Right kidney (tissue), 1 donor: ENCODE data around the gene RNF14.

Experiments
- DNase-seq: peaks from one replicate; pipeline ENCODE4 v3.0.0-alpha.2; 2016

Gene RNF14

DNA sequence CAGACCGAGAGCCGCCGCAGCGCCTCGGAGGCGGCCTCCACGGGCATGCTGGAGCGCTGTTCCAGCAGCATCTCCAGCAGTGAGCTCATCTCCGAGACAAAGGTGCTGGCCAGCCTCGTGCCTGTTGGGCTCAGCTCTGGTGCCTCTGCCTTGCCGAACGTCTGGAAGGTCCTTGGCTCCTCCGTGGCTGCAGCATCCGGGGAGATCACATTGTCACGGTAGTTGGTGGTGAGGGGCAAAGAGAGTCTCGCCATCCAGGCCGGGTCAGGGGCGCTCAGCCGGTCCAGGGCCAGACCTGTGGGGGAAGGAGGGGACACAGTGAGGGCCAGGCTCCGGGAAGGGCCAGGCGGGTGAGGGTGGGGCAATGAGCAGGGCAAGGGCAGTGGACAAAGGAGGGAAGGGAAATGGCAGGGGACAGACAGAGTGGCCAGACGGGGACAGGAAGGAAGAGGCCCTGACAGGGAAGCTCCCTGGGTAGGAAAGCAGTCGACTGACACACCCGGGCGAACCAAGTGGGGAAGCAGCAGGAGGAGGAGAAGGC, 23.3 kb upstream of the RNF14 start:
- peak; percentile 64 for DNase-seq

DNA sequence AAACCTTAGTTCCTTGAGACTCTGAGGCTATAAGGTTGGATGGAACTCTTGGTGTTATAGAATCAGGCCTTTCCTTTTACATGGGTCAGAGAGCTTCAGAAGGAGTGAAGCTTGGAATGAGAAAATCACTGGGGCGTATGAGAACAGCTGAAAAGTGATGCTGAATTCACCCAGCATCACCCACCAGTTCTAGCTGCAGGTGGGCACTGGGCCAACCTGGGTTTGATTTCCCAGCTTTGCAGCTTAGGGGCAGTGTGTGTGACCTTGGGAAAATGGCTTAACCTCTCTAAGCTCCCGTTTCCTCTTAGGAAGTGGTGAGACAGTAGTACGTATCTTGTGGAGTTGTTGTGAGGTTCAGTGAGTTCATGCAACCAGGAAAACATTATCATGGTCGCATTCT, 21.6 kb upstream of the RNF14 start:
- DNase-seq, result no peak

DNA sequence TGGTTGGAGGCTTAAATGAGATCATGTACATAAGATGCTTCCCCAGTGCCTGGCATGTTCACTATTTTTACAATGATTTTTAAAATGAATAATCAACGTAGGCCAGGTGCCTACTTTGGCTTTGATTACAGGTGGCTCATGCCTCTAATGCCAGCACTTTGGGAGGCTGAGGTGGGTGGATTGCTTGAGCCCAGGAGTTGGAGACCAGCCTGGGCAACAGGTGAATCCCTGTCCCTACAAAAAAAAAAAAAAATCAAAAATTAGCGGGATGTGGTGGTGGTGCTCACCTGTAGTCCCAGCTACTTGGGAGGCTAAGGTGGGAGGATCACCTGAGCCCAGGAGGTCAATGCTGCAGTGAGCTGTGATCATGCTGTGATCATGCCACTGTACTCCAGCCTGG, 20.1 kb upstream of the RNF14 start:
- no peak for DNase-seq

DNA sequence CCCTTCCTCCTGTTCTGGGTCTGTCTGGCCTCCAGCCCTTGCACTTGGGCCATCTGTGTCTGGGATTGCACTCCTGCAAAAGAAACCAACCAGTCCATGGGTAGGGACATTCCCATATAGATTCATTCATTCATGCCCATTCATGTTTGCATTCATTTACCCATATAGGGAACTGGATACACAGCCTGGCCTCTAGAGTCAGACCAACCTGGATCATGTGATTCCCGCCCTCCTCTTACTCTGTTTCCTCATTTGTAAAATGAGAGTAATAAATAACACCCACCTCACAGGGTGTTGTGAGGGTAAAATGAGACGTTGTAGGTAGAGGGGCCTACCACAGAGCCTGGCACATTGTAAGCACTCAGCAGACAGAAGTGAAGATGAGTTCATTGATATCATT, 19.4 kb upstream of the RNF14 start:
- DNase-seq, result no peak

DNA sequence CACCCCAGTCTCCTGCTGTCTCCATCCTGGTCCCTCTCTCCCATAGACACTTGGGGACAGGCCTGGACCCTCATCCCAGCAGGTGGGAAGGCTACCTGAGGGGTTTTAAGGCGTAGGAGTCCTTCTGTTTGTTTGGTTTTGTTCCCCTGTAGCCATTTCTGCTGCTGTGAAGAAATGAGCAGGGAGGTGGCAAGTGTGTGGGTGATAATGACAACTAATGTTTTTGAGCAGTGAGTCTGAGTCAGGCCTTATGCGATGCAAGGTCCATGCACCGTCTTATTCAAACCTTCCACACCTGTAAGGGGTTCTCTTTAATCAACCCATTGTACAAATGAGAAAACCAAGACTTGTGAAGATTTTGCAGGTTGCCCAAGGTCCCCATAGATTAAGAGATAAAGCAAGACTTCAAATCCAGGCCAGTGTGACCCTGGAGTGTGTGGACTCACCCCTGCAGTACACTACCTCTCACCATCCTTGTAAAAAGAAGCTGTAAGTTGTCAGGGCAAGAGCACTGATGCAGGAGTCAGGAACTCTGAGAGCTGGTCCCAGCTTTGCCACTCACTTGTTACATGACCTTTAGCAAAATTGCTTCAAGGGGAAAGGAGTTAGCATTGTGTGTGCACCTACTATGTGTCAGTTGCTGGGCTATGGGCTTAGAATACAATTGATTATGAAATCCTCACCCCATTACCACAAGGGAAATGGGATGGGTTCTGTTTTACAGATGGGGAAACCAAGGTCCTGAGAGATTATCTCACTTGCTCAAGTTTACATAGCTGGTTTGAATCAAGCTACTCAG, 18.5 kb upstream of the RNF14 start:
- DNase-seq, result no peak

DNA sequence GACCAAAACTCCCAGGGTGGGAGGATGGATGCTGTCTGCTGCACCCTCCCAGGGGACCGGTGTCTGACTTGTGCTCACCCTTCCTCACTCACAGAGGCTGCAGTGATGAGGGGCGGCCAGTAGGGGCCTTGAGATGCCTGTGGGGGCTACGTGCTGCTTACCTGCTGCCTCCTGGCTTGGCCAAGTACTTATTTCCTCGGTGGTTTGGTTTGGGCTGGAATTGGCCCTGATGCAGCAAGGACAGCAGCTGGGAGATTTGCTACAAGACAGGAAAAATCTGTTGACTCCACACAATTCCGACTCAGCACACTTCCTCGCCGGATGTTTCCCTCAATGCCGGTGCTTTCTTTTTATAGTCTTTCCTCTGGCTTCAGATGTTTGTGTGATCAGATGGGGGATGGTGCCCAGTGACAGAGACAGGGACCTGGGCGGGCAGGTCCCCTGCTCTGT, 17.5 kb upstream of the RNF14 start:
- peak; percentile 23 for DNase-seq

DNA sequence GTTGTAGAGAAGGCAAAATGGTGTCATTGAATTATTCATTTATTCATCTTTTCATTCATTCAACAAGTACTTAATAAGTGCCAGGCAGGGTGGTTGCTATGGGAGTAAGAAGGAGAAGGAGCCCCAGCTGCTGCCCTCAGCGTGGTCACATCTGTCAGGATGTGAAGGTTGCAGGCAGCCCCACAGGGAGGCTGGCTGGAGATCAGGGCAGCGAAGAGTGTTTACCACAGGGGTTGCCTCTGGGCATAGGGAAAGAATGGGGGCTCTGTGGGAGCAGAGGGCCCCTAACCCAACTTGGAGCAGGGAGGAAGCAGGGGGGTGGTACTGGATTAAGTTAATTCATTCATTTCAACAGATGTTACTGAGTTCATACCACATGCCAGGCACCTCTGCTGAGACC, 16.9 kb upstream of the RNF14 start:
- no peak for DNase-seq

DNA sequence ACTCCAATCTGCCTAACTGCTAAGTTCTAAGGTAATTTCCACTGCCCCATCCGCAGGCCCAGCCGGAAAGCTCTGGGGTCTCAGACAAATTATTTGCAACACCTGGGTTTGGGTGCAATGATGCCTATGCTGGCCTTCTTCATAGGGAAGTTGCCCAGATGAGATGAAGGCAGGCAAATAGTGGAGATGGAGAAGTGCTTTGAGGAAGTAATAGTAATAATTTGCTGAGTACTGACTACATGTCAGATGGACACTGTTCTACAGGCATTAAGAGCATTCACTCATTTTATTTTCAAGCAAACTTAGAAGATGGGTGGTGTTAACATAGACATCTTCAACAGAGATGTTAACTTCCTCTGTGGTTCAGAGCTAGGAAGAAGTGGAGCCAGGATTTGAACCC, 14.7 kb upstream of the RNF14 start:
- DNase-seq, result no peak

DNA sequence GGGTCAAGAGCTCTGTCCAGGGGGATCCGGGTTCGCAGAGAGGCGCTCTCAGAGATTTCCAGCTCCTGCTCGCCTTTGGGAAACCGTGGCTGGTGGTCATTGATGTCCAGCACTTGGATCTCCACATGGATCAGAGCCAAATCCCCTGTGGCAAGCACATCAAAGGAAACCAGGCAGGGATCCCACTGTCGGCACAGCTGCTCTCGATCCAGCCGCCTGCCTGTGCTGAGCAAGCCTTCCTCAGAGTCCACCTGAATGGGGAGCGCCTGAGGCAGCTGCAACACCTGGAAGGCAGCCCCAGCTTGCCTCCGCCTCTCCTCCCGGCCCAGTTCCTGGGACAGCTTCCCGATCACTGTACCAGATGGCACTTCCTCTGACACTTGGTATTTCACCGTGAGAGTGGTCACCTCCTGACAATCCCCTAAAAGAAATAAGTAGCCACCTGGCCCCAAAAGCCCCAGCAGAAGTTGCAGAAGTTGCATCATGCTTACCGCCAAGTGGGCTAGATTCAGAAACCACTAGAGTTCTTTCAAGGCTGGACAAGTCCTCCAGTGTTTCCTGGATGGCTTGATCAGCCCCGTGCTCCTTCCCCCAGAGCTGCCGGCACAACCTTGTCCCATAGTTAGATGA, 11.4 kb upstream of the RNF14 start:
- DNase-seq, result no peak

DNA sequence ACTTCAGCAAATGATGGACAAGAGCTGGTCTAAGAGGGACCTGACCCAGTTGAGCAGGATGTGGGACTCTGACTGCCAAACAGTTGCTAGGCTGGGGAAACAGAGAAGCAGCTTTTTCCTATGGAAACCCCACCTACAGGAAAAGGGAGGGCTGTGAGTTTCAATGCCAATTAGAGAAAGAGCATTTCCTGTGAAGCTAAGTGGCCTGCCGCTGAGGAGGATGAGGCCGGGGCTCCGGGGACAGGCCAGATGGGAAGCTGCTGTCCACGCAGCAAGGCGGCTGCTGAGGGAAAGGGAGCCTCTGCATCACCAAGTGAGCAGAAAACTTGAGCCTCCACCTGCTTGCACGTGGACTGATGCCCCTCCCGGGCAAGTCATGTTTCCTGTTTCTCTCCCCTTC, 10.8 kb upstream of the RNF14 start, which contains the start of gene PCDH12:
Gene PCDH12 (minus strand): TSS at position 90 of the 400 bp plus-strand sequence. CDS start 351 bp downstream, outside the sequence.
- DNase-seq, result peak; percentile 33

DNA sequence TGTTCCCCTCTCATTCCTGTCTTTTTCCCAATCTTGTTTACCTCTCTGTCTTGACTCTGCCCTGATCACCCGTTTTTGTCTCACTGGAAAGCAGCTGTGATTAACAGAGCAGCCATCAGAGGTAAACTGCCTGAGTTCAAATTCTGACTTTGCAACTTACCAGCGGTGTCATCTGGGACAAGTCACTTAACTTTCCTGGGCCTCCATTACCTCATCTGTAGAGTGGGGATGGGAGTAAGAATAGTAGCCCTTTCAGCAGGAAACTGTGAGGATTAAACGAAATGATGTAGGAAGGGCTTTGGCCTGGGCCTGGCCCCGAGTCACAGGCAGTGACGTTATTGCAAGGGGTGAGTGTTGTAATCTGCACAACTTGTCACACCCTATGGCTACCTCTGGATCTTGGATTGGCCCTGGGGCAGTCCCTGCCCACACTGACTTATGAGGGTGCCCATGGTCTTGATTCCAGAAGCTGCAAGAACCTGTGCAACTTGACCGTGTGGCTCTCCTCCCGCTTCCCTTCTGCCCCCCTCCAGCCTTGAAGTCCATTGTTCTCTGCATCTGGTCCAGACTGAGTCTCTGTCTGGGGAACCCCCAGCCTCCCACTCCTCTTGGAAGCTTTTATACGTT, 10.2 kb upstream of the RNF14 start:
- DNase-seq, result no peak

DNA sequence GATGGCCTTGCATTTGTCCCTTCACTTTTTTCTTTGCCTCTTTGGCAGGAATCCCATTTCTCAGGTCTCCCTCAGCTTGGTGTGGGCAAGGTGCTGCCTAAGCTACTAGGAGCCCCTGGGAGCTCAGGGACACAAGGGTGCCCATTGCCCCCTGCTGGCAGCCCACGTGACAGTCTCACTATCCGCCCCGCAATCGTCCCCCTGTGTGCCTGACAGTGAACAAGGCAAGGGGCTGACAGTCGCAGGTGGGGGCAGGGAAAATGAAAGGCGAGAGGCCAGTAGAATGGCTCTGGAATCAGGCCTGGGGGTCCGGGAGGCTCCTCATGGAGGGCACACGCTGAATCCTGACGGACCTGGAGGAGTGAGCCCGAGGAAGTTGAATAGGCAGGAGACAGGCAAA, 8.9 kb upstream of the RNF14 start:
- no peak for DNase-seq

DNA sequence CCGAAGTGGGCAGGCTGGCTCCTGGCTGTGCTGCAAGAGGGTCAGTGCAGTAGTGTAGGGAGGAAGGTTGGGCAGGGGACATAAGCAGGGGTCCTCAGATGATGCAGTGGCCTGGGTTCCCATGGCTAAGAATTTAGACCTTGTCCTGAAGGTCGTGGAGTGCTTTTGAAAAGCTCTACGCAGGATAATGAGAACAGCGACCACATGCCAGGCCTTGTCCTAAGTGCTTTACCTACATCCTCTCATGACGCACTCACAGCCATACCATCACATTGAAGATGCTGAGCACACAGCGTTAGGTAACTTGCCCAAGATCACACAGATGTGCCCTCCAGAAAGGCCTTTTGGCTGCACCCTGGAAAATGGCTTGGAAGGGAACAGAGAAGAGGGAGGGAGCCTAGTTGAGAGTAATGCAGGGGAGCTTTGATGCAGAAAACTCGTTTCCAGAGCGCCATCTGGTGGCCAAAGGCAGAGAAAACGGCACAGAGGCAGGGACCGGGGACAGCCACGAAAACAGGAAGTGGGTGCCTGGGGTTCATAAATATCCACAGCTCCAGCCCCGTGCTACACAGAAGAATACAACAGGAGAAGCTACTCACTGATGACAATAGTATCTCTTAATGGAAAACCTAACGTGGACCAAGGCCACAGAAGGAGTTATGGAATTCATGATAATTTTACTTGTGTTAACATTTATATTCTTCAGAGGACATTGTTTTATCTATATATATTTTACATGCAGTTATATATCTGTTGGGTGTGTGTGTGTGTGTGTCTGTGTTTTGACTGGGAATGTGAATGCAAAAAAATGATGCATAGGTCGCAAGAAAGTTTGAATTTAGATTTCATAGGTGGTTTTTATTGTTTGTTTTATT, 8.2 kb upstream of the RNF14 start:
- DNase-seq, result peak; percentile 76

DNA sequence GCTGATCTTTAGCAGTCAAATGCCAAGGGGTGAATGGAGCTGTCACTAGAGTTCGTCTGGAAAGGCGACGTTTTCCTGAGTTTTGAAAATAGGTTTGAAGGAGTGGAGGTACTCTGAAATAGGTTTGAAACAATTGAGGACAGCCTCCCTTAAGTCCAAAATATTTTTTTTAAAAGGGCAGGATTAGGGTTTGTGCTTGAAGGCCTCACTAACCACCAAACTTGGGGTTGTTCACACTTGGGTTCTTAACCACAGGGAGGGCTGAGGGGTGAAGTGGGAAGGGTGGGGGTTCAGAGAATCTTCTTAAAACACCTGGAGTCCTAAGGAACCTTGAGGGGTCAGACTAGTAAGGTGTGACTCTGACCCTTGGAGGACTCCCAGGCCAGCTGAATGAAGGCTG, 7.4 kb upstream of the RNF14 start:
- no peak for DNase-seq

DNA sequence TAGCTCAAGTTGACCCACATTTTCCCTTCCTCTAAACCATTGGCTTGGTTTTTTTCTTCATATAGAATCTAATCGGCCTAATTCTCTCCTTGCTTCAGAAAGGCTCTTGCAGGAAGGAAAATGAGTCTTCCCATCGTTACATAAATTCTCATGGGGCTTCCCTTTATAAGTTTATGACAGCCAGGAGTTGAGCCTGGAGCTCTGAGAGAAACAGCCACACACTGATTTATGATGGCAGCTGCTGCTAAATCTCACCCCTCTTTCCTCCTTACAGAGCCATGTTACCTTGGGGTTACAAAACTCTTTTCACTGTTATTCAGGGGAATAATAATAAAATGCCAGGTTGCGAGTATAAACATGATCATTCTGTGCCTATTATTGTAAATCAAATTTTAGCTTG, 5.2 kb upstream of the RNF14 start:
- no peak for DNase-seq

DNA sequence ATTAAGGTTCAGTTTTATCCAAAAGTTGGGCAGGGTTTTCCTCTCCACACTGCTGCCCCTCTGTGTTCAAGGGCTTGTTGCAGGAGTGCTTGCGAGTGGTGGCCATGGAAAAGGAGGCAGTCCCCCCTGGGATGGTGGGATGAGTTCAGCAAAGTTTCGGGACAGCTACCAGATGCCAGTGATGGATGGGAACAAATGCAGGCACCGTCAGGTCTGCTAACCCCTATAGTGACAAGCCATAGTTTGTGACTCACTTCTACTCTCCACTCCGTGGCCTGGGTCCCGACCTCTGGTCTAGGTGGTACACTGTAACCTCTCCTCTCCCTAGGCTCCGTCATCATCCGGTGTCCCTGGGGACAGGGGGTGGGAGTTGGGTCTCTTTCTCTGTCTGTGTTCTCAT, 3.8 kb upstream of the RNF14 start:
- no peak for DNase-seq

DNA sequence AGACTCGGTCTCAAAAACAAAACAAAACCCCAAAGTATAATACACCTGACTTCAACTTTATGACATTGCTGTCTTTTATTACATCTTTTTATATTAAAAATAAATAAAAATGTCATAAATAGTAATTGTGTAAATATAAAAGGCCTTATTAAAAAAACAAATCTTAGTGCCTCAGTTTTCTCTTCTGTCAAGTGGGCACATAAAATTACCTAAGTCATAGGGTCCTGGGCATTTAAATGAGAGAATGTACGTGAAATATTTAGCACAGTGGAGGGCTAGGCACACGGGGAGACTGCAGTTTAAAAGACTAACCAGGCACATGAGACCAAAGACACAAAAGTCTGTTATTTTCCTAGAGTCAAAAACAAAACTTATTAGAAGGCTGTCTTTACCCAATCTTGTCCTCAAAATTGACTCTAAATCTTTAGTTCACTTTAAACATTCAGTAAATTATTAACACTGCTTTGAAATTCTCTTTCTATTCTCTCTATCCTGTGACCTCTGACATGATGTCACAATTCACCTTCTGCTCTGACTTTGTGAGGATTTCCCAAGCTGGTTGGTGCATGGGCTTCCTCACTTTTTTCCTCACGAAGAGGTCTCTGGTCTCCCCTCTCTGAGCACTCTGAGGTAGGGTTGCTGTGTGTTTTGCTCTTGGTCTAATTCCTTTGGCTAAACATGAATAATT, 2.5 kb upstream of the RNF14 start:
- DNase-seq, result no peak

DNA sequence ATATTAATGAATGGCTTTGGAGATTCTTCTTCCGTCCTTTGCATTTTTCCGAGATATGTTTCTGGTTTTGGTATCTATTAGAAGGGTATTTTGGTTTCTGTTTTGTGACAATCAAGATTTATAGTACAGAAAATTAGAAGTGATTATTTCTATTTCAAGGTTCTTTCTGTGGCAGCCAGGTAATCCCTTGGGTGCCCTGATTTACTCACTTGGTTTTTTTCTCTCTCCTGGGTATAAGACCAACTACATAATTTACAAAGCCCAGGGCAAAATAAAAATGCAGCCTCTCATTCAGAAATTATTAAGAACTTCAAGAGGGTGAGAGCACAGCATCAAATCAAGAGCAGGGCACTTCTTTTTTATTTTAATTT, 2.0 kb upstream of the RNF14 start:
- DNase-seq, result no peak

DNA sequence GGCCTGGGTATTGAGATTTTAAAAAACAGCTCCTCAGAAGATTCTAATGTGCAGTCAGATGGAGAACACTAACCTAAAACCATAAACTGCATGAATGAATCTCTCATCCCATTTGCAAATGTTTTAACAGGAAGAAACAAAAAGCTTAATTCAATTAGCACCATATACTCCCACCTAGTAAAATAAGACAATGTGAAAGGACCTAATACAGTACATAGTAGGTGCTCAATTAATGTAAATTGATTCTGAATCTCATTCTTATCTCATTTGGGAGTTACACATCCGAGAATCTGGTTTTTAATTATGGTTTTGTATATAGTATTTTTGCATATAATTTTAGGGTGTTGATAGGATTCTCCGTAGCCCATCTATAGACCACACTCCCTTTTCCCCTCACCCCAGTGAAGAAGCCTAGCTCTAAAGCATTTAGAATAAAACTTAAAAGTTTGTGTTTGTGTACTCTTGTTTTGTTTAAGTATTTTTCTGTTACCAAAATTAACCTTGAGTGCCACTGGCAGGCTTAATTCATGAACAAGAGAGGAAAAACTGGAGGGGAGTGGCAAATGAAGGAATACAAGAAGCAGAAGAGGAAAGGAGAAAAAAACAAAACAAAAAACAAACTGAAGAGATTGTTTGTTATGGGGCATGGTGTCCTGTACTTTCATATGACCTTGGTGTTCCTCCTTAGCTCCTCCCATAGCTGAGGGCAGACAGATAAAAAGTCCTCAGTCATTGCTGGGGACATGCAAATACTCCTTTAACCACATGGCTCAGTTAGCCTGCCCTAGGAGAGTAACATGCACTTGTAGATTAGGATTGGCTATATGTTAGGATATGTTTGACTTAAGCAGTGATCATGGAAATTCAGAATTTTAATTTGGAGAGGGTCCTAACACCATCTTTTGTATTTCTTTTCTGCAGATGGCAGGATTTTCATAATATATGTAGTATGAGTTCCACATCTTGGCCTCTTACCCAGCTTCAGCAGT, 1.2 kb downstream of the RNF14 start:
- DNase-seq, result no peak

DNA sequence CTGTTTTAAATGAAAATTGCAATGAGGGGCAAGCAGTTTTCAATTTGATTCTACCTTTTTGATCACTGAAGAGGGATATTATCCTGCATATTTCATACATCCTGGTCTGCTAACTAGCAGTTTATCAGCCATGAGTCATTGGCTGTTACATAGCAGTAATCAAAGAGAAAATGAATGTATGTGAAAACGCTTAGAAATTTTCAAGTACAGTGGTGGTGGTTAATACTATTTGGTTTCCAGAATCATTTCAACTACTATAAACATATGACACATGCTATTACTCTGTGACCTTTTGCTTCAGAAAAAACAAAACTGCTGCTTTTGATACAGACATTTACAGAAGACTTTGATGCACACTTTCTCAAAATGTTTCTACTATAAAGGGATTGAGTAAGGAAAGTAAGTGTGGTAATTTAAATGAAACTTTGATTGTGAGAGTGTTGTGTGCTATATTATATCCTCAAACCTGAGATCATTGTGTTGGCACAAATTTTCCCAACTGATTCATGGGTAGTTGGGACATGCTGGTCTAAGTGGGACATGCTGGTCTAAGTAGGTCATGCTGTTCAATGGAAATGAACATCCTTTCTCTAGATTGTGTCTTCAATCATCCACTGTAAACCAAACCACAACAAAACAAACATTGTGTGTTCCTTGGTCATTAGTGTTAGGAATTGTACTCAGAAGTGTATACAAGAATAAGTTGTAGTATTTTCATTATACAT, 5.1 kb downstream of the RNF14 start:
- no peak for DNase-seq
